DOHH2 (cell line): ENCODE data around the gene SPRR3.

Experiments
- EZH2phosphoT487 ChIP-seq: fragments of 200-600 bp; sonication (generic); IDR thresholded peaks from 2 replicates; pipeline ENCODE4 v1.6.1; 2017; ENCODE audit warnings: borderline replicate concordance, mild to moderate bottlenecking, antibody characterized with exemption, low read length, moderate library complexity, mixed read lengths
- TF ChIP-seq, protein P1 (sequence below): fragments of 200-600 bp; sonication (generic); IDR thresholded peaks from one replicate; pipeline ENCODE4 v1.5.1; 2014; ENCODE audit warnings: antibody characterized with exemption, mild to moderate bottlenecking, low read depth, low read length; ENCODE audit not compliant: poor library complexity, severe bottlenecking

DNA sequence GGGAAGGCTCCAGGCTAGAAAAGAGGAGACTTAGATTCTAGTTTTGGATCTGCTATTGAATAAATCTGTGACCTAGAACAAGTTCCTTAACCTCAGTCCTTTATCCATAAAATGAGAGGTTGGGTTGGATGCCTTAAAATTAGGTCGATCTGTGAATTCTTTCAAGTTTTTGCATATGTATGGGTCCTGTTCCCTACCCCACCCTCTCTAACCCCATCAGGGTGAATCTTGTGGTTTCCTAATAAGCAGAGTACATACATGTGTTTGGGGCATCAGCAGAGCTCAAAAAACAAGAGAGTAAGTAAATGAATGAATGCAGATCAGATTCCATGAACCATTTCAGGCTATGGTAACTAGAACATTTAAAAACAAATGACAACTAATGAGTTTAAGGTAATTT is 24.9 kb upstream of the SPRR3 start:
- TF ChIP-seq, protein P1, sequence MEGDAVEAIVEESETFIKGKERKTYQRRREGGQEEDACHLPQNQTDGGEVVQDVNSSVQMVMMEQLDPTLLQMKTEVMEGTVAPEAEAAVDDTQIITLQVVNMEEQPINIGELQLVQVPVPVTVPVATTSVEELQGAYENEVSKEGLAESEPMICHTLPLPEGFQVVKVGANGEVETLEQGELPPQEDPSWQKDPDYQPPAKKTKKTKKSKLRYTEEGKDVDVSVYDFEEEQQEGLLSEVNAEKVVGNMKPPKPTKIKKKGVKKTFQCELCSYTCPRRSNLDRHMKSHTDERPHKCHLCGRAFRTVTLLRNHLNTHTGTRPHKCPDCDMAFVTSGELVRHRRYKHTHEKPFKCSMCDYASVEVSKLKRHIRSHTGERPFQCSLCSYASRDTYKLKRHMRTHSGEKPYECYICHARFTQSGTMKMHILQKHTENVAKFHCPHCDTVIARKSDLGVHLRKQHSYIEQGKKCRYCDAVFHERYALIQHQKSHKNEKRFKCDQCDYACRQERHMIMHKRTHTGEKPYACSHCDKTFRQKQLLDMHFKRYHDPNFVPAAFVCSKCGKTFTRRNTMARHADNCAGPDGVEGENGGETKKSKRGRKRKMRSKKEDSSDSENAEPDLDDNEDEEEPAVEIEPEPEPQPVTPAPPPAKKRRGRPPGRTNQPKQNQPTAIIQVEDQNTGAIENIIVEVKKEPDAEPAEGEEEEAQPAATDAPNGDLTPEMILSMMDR: no peak
- TF ChIP-seq EZH2phosphoT487: no peak
